Cerebellar cortex (tissue), 1 donor: ENCODE data around the gene TUBB4B.

Source experiments
- DNase-seq: peaks from one replicate; pipeline ENCODE4 v3.0.0-alpha.2; 2015; ENCODE audit warnings: low spot score

Gene TUBB4B

GRCh38 chr9:137251490-137252268 is 10.6 kb downstream of the TUBB4B start:
- DNase-seq = no peak

GRCh38 chr9:137252555-137253506 is 11.7 kb downstream of the TUBB4B start:
- no peak for DNase-seq

DNA sequence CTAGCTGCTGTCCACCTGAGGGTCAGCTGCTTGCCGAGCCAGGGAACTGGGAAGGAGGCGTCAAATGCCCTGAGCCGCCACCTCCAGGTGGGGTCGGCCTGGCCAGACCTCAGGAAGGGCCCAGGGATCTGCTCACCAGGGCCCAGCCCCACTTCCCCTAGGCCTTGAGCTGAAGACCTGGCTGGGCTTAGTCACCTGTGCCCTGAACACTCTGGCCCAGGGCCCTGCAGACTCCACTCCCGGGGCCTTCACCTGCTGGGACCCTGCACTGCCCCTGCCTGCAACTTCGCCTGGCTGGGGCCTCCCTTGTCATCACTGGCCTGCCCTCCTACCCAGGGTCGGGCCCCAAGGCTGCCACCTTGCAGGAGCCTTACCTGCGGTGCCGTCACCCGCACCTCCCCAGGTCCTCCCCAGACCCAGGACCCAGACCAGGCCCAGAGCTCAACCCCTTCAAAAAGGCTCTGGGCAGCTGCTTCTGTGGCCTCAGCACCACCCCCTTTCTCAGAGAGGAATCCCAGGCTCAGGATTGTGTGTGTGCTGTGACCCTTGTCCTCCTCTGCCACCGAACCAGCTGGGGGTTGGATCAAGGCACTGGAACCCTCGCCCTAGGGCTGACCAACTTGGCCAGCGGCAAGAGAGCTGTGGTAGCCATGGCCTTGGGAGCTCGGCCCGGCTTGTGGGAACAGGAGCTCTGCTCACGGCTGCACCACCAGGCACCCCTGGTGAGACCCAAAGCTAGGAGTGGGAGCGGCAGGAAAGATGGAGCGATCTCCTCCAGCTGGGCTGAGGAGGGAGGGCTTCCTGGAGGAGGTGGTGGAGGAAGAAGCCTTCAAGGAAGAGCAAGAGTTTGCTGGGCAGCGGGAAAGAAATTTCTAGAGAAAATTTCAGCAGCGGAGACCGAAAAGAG is 12.9 kb downstream of the TUBB4B start:
- DNase-seq = no peak

DNA sequence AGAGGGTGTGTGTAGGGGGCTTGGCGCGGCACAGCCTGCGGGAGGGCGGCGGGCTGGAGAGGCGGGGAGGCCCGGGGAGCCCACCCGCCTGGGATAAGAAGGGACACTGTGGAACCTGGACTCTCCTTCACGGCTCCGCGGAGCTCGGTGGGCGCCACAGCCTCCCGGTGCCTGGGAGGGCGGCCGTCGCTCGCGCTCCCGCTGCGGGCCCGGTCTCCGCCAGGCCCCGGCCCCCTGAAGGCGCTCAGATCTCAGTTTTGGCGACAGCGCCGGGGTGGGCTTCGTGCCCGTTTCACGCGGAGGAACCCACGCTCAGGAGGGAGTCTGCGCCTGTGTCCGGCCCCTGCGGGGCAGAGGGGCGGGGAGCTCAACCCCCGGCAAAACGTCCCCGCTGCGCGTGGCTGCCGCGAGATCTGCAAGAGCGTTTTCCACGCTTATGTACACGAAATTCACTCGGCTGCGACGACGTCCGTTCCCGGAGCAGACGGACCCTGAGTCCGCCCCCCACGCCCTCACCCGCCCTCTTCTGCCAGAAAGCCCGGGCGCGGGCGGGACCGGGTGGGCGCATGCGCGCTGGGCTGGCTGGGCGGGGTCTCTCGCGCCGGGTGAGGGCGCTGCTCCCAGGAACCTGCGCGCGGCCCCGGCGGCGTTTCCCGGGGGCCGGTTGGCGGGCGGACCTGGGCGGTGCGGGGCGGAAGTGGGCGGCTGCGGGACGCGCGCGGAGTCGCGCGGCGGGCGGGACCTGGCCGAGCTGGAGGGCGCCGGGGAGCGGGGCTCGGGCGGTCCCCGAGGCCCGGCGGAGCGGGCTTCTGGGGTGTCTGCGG is 13.7 kb downstream of the TUBB4B start, which contains the start of gene NELFB:
NELFB (plus strand) TSS at position 704 of the 824 bp plus-strand sequence.
- peak; percentile 83 for DNase-seq

GRCh38 chr9:137255448-137256114 is 14.5 kb downstream of the TUBB4B start:
- no peak for DNase-seq

DNA sequence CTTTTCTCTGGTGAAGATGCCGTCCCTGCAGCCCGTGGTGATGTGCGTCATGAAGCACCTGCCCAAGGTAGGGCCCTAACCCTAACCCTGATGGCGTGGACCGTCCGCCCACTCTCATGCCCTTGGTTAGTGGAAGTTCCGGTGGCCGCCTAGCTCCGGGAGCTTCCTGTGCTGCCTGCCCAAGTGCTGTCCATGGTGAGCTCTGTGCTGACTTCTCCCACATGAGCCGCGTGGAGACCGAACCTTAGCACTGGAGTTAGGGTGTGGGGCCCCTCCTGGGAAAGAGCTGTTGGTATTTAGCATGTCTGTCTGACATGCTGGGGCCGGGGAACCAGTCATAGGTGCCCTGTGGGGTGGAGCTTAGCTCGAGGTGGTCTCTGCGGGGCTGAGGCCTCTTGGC is 15.3 kb downstream of the TUBB4B start:
- DNase-seq = no peak

- no peak for DNase-seq
These were observed 15.8 kb downstream of the TUBB4B start for GRCh38 chr9:137256856-137257255.

DNA sequence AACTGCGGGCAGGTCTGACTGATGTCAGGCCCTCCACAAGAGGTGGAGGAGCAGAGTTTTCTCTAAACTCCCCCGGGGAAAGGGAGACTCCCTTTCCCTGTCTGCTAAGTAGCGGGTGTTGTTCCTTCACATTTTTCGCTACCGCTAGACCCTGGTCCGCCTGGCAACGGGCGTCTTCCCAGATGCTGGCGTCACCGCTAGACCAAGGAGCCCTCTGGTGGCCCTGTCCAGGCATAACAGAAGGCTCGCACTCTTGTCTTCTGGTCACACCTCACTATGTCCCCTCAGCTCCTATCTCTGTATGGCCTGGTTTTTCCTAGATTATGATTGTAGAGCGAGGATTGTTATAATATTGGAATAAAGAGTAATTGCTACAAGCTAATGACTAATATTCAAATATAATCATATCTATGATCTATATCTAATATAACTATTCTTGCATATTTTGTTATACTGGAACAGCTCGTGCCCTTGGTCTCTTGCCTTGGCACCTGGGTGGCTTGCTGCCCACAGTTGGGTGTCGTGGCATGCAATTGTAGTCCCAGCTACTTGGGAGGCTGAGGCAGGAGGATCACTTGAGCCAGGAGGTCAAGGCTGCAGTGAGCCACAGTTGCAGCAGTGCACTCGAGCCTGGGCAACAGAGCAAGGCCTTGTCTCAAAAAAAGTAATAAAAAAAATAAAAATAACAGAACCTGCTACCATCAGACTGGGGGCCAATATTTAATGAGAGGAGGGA is 21.3 kb downstream of the TUBB4B start:
- peak; percentile 70 for DNase-seq

DNA sequence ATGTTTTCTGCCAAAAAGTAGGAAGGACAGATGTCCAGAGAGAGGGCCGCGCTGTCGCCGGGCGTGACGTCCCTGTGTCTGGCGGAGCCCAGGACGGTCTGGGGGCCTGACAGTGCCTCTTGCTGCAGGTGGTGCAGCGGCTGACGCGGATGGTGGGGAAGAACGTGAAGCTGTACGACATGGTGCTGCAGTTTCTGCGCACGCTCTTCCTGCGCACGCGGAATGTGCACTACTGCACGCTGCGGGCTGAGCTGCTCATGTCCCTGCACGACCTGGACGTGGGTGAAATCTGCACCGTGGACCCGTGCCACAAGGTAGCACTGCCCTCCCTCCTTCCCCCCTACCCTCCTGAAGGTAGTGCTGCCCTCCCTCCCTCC is 21.8 kb downstream of the TUBB4B start:
- no peak for DNase-seq

- no peak for DNase-seq
These were observed 22.4 kb downstream of the TUBB4B start for GRCh38 chr9:137263506-137263905.

DNA sequence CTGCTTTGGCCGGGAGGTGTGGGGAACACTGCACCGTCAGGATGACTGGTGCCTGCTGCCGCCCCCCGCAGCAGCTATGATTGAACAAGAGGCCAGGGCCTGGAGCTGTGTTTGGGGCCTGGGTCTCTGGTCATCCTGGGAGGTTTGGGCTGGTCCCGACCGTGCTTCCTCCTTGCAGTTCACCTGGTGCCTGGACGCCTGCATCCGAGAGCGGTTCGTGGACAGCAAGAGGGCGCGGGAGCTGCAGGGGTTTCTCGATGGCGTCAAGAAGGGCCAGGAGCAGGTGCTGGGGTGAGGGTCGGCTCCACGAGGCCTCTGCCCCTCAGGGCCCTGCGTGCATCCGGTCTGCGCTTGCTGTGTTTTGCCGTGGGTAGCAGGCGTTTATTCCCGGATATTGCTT is 23.0 kb downstream of the TUBB4B start:
- no peak for DNase-seq

DNA sequence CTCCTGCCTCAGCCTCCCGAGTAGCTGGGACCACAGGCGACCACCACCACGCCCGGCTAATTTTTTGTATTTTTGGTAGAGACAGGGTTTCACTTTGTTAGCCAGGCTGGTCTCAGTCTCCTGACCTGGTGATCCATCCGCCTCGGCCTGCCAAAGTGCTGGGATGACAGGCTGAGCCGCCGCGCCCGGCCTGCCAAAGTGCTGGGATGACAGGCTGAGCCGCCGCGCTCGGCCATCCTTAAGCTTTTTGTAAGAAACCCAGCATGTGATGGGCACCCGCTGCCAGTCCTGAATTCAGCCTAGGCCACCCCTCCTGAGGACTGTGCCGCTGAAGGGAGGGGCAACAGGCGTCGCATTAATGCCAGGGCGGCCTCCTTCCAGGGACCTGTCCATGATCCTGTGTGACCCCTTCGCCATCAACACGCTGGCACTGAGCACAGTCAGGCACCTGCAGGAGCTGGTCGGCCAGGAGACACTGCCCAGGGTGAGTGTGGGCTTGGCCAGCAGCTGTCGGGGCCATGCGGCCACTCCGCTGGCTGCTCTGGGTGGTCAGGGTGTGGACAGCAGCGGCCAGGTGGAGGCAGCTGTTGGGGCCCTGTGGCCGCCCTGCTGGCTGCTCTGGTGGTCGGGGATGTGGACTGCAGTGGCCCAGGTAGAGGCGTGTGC is 24.5 kb downstream of the TUBB4B start:
- no peak for DNase-seq

DNA sequence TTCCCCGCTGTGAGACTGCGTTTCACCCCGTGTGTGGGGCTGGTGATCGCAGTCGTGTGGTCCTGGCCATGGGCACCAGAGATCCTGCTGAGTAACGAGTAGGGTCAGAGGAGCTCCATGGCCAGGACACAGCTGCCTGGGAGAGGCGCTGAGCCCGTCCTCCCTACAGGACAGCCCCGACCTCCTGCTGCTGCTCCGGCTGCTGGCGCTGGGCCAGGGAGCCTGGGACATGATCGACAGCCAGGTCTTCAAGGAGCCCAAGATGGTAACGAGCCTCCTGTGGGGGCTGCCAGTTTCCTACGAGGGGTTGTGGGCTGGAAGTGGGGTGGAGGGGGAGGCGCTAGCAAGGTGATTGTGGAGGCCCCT is 25.1 kb downstream of the TUBB4B start:
- DNase-seq = no peak

DNA sequence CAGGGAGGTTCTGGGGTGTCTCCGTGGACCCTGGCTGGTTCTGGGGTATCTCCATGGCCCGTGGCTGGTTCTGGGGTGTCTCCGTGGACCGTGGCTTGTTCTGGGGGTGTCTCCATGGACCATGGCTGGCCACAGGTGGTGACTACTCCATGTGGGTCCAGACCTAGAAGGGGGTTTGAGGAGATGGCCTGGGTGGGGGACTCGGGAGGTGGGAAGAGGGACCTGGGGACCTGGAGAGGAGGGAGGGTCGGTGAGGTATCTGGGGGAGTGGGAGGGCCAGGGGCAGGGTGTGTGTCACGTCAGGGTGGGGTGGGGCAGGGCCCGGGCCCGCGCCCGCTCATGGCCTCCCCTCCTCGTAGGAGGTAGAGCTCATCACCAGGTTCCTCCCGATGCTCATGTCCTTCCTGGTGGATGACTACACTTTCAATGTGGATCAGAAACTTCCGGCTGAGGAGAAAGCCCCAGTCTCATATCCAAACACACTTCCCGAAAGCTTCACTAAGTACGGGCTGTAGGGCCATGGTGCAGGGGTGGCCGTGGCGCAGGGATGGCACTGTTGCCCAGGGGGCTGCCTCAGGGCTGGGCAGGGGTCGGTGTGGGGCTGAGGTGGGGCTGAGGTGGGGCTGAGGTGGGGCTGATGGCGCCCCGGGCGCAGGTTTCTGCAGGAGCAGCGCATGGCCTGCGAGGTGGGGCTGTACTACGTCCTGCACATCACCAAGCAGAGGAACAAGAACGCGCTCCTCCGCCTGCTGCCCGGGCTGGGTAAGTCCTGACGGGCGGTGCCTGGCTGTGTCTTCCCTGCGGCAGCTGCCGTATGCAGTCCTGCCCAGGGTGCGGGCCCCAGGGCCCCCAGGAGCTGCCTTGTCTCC is 25.7 kb downstream of the TUBB4B start:
- no peak for DNase-seq

DNA sequence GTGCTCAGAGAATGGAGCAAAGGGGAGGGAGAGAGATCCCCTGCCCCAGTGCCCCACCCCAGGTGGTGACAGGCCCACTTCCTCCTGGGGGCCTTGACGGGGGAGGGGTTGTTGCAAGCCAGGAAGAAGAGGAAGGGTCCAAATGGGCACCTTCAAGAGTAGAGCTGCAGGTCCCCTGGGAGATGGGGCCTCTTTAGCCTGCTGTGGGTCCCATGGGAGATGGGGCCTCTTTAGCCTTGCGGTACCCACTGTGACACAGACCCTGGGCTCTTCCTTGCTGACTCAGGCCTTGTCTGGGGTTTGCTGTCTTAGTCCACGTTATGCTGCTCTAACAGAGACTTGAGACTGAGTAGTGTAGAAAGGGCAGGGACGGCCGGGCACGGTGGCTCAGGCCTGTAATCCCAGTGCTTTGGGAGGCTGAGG is 26.9 kb downstream of the TUBB4B start:
- no peak for DNase-seq

DNA sequence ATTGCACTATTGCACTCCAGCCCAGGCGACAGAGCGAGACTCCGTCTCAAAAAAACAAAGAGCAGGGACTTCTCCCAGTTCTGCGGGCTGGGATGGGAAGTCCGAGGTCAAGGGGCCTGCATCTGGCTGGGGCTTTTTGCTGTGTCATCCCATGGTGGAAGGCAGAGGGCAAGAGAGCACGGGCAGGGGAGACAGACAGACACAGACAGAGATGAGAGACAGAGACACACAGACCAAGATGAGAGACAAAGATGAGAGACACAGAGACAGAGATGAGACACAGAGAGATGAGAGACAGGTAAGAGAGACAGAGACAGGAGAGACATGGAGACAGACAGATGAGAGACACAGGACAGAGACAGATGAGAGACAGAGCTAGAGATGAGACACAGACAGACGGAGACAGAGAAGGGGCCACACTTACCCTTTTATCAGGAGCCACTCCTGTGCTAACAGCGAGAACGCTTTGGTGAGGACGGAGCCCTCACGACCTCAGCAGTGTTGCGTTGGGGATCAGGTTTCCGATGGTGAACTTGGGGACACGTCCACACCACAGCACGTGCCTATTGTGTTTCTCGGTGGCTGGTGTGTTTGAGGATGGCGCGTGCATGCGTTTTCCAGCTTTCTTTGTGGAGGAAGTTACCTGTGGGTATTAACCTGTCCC is 27.6 kb downstream of the TUBB4B start:
- DNase-seq = no peak

DNA sequence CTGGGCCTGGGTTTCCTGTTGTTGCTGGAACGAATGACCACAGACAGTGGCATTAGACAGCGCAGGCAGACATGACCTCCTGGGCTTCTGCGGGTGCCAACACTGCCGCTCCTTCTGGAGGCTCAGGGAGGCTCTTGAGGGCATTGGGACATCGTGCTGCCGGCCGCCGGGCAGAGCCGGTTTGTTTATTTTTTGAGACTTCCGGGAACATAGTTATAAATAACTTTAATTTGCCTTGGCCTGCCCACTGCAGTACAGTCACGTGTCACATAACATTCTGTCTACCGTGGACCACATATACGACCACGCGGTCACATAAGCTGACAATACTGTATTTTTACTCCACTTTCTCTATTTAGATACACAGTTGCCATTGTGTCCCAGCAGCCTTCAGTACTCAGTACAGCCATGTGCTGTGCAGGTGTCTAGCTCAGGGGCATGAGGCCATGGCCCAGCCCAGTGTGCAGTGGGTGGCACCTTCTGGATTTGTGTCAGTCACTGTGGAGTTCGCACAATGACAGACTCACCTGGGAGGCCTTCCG is 28.2 kb downstream of the TUBB4B start:
- no peak for DNase-seq
